Osteoblast (primary cell): ENCODE data around the gene BLTP3A. TPM values are rescaled to one million over a fixed set of nuclear protein-coding genes. Genes with fewer than 3 reads are reported as not detected.
"Not testable (repeated sequence)": the region's sequence is repeated elsewhere in the genome, so short reads cannot be mapped to it uniquely, and the experiment has no call there.

Experiments
- DNase-seq: peaks from one replicate; pipeline ENCODE4 v3.0.0; 2011; ENCODE audit warnings: low spot score, mixed read lengths; ENCODE audit not compliant: insufficient read length; ENCODE audit errors: missing footprints
- H2AFZ ChIP-seq: 2 replicates; pipeline ENCODE4 v1.6.0; 2011; ENCODE audit warnings: mild to moderate bottlenecking, low read length
- H3K27ac ChIP-seq: 2 replicates; pipeline ENCODE4 v1.5.1; 2011; ENCODE audit warnings: mild to moderate bottlenecking, low read depth, low read length, moderate library complexity
- H3K27me3 ChIP-seq: 2 replicates; pipeline ENCODE4 v1.6.0; 2012; ENCODE audit warnings: mild to moderate bottlenecking, control low read depth, inconsistent platforms, low read length, moderate library complexity; ENCODE audit not compliant: insufficient read depth
- H3K36me3 ChIP-seq: 2 replicates; pipeline ENCODE4 v1.5.1; 2011; ENCODE audit warnings: mild to moderate bottlenecking, low read length, control low read depth, moderate library complexity; ENCODE audit not compliant: insufficient read depth
- H3K4me1 ChIP-seq: 2 replicates; pipeline ENCODE4 v1.5.1; 2011; ENCODE audit warnings: mild to moderate bottlenecking, low read length, control low read depth, moderate library complexity; ENCODE audit not compliant: insufficient read depth
- H3K4me2 ChIP-seq: 2 replicates; pipeline ENCODE4 v1.6.0; 2011; ENCODE audit warnings: mild to moderate bottlenecking, low read length; ENCODE audit not compliant: insufficient read depth
- H3K4me3 ChIP-seq: fragments of 200-600 bp; sonication (generic); 3 replicates; pipeline ENCODE4 v1.5.1; 2012; ENCODE audit warnings: mild to moderate bottlenecking, low read length, inconsistent platforms; ENCODE audit not compliant: insufficient read depth
- H3K79me2 ChIP-seq: 2 replicates; pipeline ENCODE4 v1.6.0; 2012; ENCODE audit warnings: mild to moderate bottlenecking, low read length, control low read depth, inconsistent platforms; ENCODE audit not compliant: insufficient read depth
- H3K9me3 ChIP-seq: 2 replicates; pipeline ENCODE4 v1.5.1; 2011; ENCODE audit warnings: low read depth, low read length, control low read depth
- H4K20me1 ChIP-seq: 2 replicates; pipeline ENCODE4 v1.6.0; 2012; ENCODE audit warnings: mild to moderate bottlenecking, low read length, control low read depth; ENCODE audit not compliant: insufficient read depth
- total RNA-seq: library from RNA; depleted of rRNA; stranded (reverse); fragments of >200 nt; gene quantifications from 2 replicates; pipeline ENCODE4 v1.2.3, GENCODE V29; 2012
- TF ChIP-seq, protein P1 (sequence below): IDR thresholded peaks from 2 replicates; pipeline ENCODE4 v1.5.1; 2011; ENCODE audit warnings: mild to moderate bottlenecking, low read depth, low read length, moderate library complexity; ENCODE audit errors: extremely low read depth

BLTP3A gene
- total RNA-seq, 1 donor = 13.0 TPM

DNA sequence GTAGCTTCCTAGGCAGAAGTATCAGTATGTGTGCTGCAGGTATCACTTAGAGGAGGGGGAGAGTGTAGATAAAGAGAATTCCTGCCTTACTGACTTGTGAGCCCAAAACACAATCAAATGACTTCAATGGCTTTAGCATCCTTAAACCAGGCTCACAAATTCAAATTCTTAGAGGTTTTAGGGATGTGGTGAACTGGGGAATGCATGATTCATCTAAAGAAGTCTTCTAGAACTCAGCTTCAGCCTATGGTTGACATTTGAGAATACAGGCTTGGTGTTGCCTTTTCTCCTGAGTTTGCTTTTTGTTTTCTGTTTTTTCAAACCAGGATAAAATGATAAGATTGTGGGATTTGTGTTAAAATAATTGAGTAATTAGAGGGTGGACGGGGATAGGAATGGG, 20.2 kb upstream of the BLTP3A start:
- H3K27ac ChIP-seq = no peak overlapping the region
- TF ChIP-seq, protein P1, sequence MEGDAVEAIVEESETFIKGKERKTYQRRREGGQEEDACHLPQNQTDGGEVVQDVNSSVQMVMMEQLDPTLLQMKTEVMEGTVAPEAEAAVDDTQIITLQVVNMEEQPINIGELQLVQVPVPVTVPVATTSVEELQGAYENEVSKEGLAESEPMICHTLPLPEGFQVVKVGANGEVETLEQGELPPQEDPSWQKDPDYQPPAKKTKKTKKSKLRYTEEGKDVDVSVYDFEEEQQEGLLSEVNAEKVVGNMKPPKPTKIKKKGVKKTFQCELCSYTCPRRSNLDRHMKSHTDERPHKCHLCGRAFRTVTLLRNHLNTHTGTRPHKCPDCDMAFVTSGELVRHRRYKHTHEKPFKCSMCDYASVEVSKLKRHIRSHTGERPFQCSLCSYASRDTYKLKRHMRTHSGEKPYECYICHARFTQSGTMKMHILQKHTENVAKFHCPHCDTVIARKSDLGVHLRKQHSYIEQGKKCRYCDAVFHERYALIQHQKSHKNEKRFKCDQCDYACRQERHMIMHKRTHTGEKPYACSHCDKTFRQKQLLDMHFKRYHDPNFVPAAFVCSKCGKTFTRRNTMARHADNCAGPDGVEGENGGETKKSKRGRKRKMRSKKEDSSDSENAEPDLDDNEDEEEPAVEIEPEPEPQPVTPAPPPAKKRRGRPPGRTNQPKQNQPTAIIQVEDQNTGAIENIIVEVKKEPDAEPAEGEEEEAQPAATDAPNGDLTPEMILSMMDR = no peak
- H3K36me3 ChIP-seq = peaks cover 60% of the 10 kb centered on the region
- H3K4me3 ChIP-seq = no peak overlapping the region
- H3K9me3 ChIP-seq = no peaks in the 10 kb centered on the region
- H3K4me1 ChIP-seq = peaks cover 5% of the 10 kb centered on the region
- peaks cover 10% of the 10 kb centered on the region for H3K79me2 ChIP-seq
- DNase-seq = peak; percentile 94
- no peak overlapping the region for H2AFZ ChIP-seq
- H3K4me2 ChIP-seq = no peak overlapping the region
- no peaks in the 10 kb centered on the region for H3K27me3 ChIP-seq
- no peaks in the 10 kb centered on the region for H4K20me1 ChIP-seq

DNA sequence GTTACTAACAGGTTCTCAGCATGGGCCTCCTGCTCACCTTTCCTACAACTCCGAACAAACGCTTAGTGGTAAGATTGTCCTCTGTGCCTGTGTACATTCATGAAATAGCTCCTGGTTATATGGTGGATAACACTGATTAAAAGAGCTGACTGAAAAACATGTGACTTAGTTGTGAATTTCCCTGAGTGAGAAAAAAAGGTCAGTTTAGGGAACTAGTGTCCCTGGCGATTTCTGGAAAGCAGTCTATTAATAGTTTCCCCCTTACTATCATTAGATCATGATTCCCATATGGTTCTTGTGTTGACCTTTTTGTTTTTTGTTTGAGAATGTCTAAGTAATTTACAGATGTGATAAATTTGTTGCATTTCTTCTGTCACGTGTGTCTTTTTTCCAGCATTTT, 18.9 kb upstream of the BLTP3A start:
- Histone ChIP-seq H3K79me2 (peaks cover 10% of the 10 kb centered on the region), H3K4me2 (no peak overlapping the region), H4K20me1 (no peaks in the 10 kb centered on the region), H3K36me3 (peaks cover 49% of the 10 kb centered on the region), H3K4me1 (peaks cover 5% of the 10 kb centered on the region), H3K27ac (no peak overlapping the region), H3K27me3 (no peaks in the 10 kb centered on the region), H3K4me3 (no peak overlapping the region), H2AFZ (no peak overlapping the region), H3K9me3 (no peaks in the 10 kb centered on the region)
- no peak for DNase-seq
- TF ChIP-seq, protein P1 = no peak

DNA sequence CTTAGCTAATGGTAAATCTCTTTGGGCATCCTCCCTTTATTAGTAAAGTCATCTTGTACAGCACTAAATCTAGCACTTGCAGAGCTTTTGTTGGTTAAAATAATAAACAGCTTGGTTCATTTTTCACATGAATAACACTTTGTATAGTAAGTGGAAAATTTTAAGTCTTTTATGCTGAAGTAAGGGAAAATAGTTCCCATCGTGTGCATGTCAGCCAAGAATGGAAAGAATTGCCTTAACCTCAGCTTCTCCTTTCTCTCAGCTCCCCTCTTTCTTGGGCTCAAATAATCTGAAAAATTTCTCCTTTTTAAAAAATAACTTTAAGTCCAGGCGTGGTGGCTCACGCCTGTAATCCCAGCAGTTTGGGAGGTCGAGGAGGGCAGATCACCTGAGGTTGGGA, 18.0 kb upstream of the BLTP3A start:
- peaks cover 5% of the 10 kb centered on the region for H3K4me1 ChIP-seq
- H3K9me3 ChIP-seq = no peaks in the 10 kb centered on the region
- no peak for DNase-seq
- TF ChIP-seq, protein P1 = no peak
- H4K20me1 ChIP-seq = no peaks in the 10 kb centered on the region
- H3K4me3 ChIP-seq = no peak overlapping the region
- peaks cover 39% of the 10 kb centered on the region for H3K36me3 ChIP-seq
- no peak overlapping the region for H3K4me2 ChIP-seq
- no peak overlapping the region for H2AFZ ChIP-seq
- H3K79me2 ChIP-seq = peaks cover 10% of the 10 kb centered on the region
- no peak overlapping the region for H3K27ac ChIP-seq
- H3K27me3 ChIP-seq = no peaks in the 10 kb centered on the region

DNA sequence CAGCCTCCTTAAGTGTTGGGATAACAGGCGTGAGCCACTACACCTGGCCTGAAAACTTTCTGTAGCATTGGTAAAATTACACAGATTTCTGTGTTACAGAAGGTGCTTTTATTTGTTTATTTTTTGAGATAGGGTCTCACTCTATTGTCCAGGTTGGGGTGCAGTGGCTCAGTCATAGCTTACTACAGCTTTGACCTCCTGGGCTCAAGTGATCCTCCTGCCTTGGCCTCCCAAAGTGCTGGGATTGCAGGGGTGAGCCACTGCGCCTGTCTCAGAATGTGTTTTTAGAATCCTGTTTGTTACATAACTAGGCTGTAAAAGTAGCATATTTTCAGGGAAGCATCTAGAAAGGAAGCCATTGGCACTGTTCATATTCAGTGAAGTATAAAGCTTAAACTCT, 16.9 kb upstream of the BLTP3A start:
- DNase-seq = no peak
- H3K9me3 ChIP-seq = no peaks in the 10 kb centered on the region
- no peaks in the 10 kb centered on the region for H4K20me1 ChIP-seq
- no peak overlapping the region for H3K4me3 ChIP-seq
- no peak overlapping the region for H3K4me2 ChIP-seq
- no peak overlapping the region for H2AFZ ChIP-seq
- no peak overlapping the region for H3K27ac ChIP-seq
- no peaks in the 10 kb centered on the region for H3K27me3 ChIP-seq
- H3K4me1 ChIP-seq = peaks cover 5% of the 10 kb centered on the region
- H3K36me3 ChIP-seq = peaks cover 29% of the 10 kb centered on the region
- TF ChIP-seq, protein P1 = no peak
- peaks cover 10% of the 10 kb centered on the region for H3K79me2 ChIP-seq

DNA sequence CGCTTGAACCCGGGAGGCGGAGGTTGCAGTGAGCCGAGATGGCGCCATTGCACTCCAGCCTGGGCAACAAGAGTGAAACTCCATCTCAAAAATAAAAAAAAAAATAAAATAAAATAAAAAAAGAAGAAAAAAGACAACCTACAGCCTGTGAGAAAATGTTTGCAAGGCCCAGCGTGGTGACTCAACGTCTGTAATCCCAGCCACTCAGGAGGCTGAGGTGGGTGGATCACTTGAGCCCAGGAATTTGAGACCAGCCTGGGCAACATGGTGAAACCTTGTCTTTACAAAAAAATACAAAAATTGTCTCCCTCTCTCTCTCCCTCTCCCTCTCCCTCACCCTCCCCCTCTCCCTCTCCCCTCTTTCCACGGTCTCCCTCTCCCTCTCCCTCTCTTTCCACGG, 6.5 kb upstream of the BLTP3A start:
- not testable (repeated sequence) for H3K27me3 ChIP-seq, H3K4me3 ChIP-seq, H3K9me3 ChIP-seq, H3K27ac ChIP-seq, H4K20me1 ChIP-seq, H3K36me3 ChIP-seq, H3K4me2 ChIP-seq, H3K4me1 ChIP-seq, H2AFZ ChIP-seq, H3K79me2 ChIP-seq, DNase-seq

DNA sequence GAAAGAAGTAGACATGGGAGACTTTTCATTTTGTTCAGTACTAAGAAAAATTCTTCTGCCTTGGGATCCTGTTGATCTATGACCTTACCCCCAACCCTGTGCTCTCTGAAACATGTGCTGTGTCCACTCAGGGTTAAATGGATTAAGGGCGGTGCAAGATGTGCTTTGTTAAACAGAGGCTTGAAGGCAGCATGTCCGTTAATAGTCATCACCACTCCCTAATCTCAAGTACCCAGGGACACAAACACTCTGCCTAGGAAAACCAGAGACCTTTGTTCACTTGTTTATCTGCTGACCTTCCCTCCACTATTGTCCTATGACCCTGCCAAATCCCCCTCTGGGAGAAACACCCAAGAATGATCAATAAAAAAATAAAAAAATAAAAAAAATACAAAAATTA, 4.7 kb upstream of the BLTP3A start:
- not testable (repeated sequence) for DNase-seq, H3K9me3 ChIP-seq, H3K36me3 ChIP-seq, H3K27ac ChIP-seq, H3K4me3 ChIP-seq, H3K4me2 ChIP-seq, H4K20me1 ChIP-seq, H3K27me3 ChIP-seq, H3K79me2 ChIP-seq, H2AFZ ChIP-seq, H3K4me1 ChIP-seq
